Neural cell (in vitro differentiated cells): ENCODE results near the gene NUBPL. TPM values are rescaled to one million over a fixed set of nuclear protein-coding genes. Genes with fewer than 3 reads are reported as not detected.

ENCODE experiments used
- H2AFZ ChIP-seq: fragments of 200-600, 300-800 bp; sonication (generic), shearing (Covaris generic); 2 replicates; pipeline ENCODE4 v1.6.0; 2014; ENCODE audit warnings: low read depth, mild to moderate bottlenecking, antibody characterized with exemption, low read length, moderate library complexity
- H3F3A ChIP-seq: fragments of 200-600 bp; shearing (Covaris generic); 2 replicates; pipeline ENCODE4 v1.6.1; 2016; ENCODE audit warnings: mild to moderate bottlenecking, moderate library complexity, mixed read lengths, antibody characterized with exemption, low read length; ENCODE audit not compliant: insufficient read depth, poor library complexity, severe bottlenecking
- H3K27ac ChIP-seq: fragments of 200-600, 300-800 bp; sonication (generic), shearing (Covaris generic); 2 replicates; pipeline ENCODE4 v1.5.1; 2014; ENCODE audit warnings: mild to moderate bottlenecking, low read length, moderate library complexity
- H3K27me3 ChIP-seq: fragments of 300-800, 200-600 bp; sonication (generic), shearing (Covaris generic); 2 replicates; pipeline ENCODE4 v1.6.0; 2014; ENCODE audit warnings: mild to moderate bottlenecking, low read depth, low read length, moderate library complexity; ENCODE audit not compliant: insufficient read depth
- H3K36me3 ChIP-seq: fragments of 300-800, 200-600 bp; sonication (generic), shearing (Covaris generic); 2 replicates; pipeline ENCODE4 v1.5.1; 2014; ENCODE audit warnings: mild to moderate bottlenecking, antibody characterized with exemption, low read length, moderate library complexity; ENCODE audit not compliant: insufficient read depth
- H3K4me2 ChIP-seq: fragments of 300-800, 200-600 bp; sonication (generic), shearing (Covaris generic); 2 replicates; pipeline ENCODE4 v1.6.0; 2014; ENCODE audit warnings: mild to moderate bottlenecking, low read length
- H3K4me3 ChIP-seq: fragments of 300-800, 200-600 bp; sonication (generic), shearing (Covaris generic); 2 replicates; pipeline ENCODE4 v1.5.1; 2014; ENCODE audit warnings: mild to moderate bottlenecking, low read length, moderate library complexity
- H3K79me2 ChIP-seq: fragments of 200-600 bp; shearing (Covaris generic); replicated peaks from 2 replicates; pipeline ENCODE4 v1.6.0; 2014; ENCODE audit warnings: mild to moderate bottlenecking, low read length, moderate library complexity; ENCODE audit not compliant: insufficient read depth
- H3K9ac ChIP-seq: fragments of 300-800, 200-600 bp; sonication (generic), shearing (Covaris generic); 2 replicates; pipeline ENCODE4 v1.6.1; 2016; ENCODE audit warnings: mild to moderate bottlenecking, low read length, mixed read lengths
- H3K9me2 ChIP-seq: fragments of 200-600 bp; shearing (Covaris generic); 2 replicates; pipeline ENCODE4 v1.6.1; 2016; ENCODE audit warnings: mild to moderate bottlenecking, low read length, mixed read lengths; ENCODE audit not compliant: insufficient read depth
- H3K9me3 ChIP-seq: fragments of 200-600, 300-800 bp; sonication (generic), shearing (Covaris generic); 2 replicates; pipeline ENCODE4 v1.6.1; 2016; ENCODE audit warnings: mild to moderate bottlenecking, mixed run types, low read length, moderate library complexity, mixed read lengths
- H4K20me1 ChIP-seq: fragments of 200-600 bp; shearing (Covaris generic); 2 replicates; pipeline ENCODE4 v1.6.1; 2016; ENCODE audit warnings: mild to moderate bottlenecking, mixed run types; ENCODE audit not compliant: insufficient read depth
- EP300 ChIP-seq: fragments of 450-650 bp; conservative IDR thresholded peaks from 2 replicates; pipeline ENCODE4 v1.6.1; 2014; ENCODE audit warnings: antibody characterized with exemption, mild to moderate bottlenecking, moderate library complexity; ENCODE audit not compliant: poor library complexity, severe bottlenecking
- EZH2 ChIP-seq: fragments of 200-600, 300-800 bp; shearing (Covaris generic), sonication (generic); IDR thresholded peaks from 2 replicates; pipeline ENCODE4 v1.6.1; 2014; ENCODE audit warnings: antibody characterized with exemption, low read length, borderline replicate concordance, mild to moderate bottlenecking; ENCODE audit not compliant: insufficient read depth, poor library complexity, severe bottlenecking
- MXI1 ChIP-seq: fragments of 450-650 bp; conservative IDR thresholded peaks from 2 replicates; pipeline ENCODE4 v1.6.1; 2014; ENCODE audit warnings: antibody characterized with exemption, mild to moderate bottlenecking; ENCODE audit not compliant: poor library complexity, severe bottlenecking
- POLR2AphosphoS5 ChIP-seq: IDR thresholded peaks from 2 replicates; pipeline ENCODE4 v1.6.1; 2012
- RAD21 ChIP-seq: fragments of 450-650 bp; conservative IDR thresholded peaks from 2 replicates; pipeline ENCODE4 v1.6.1; 2014; ENCODE audit warnings: antibody characterized with exemption, mild to moderate bottlenecking, moderate library complexity
- REST ChIP-seq: IDR thresholded peaks from 2 replicates; pipeline ENCODE4 v1.6.1; 2012; ENCODE audit warnings: borderline replicate concordance
- SMC3 ChIP-seq: fragments of 450-650 bp; conservative IDR thresholded peaks from 2 replicates; pipeline ENCODE4 v1.6.1; 2014; ENCODE audit warnings: antibody characterized with exemption, mild to moderate bottlenecking, moderate library complexity; ENCODE audit not compliant: poor library complexity
- TAF1 ChIP-seq: IDR thresholded peaks from 2 replicates; pipeline ENCODE4 v1.6.1; 2012; ENCODE audit warnings: low read depth
- polyA plus RNA-seq: library from polyadenylated mRNA; depleted of rRNA; stranded (reverse); fragments of >200 nt; gene quantifications from 2 replicates; pipeline ENCODE4 v1.2.3, GENCODE V29; 2014
- TF ChIP-seq, protein P1 (sequence below): fragments of 450-650 bp; IDR thresholded peaks from 2 replicates; pipeline ENCODE4 v1.5.1; 2014; ENCODE audit warnings: antibody characterized with exemption, mild to moderate bottlenecking, moderate library complexity; ENCODE audit not compliant: poor library complexity, severe bottlenecking

NUBPL gene
- polyA plus RNA-seq, 1 donor from 2014 or later, result 3.1 TPM

- Histone ChIP-seq H3K4me2 (no peak overlapping the region), H3F3A (no peaks in the 10 kb centered on the region), H3K27ac (no peak overlapping the region), H3K4me3 (no peak overlapping the region), H3K9me3 (no peaks in the 10 kb centered on the region), H3K36me3 (no peaks in the 10 kb centered on the region), H3K9me2 (no peaks in the 10 kb centered on the region), H2AFZ (no peak overlapping the region), H4K20me1 (no peaks in the 10 kb centered on the region), H3K9ac (no peak overlapping the region), H3K79me2 (no peaks in the 10 kb centered on the region), H3K27me3 (no peaks in the 10 kb centered on the region)
- TF ChIP-seq TAF1 (no peak), POLR2AphosphoS5 (no peak), EZH2 (no peak), EP300 (no peak), REST (no peak), RAD21 (no peak), MXI1 (no peak), SMC3 (no peak)
- TF ChIP-seq, protein P1, sequence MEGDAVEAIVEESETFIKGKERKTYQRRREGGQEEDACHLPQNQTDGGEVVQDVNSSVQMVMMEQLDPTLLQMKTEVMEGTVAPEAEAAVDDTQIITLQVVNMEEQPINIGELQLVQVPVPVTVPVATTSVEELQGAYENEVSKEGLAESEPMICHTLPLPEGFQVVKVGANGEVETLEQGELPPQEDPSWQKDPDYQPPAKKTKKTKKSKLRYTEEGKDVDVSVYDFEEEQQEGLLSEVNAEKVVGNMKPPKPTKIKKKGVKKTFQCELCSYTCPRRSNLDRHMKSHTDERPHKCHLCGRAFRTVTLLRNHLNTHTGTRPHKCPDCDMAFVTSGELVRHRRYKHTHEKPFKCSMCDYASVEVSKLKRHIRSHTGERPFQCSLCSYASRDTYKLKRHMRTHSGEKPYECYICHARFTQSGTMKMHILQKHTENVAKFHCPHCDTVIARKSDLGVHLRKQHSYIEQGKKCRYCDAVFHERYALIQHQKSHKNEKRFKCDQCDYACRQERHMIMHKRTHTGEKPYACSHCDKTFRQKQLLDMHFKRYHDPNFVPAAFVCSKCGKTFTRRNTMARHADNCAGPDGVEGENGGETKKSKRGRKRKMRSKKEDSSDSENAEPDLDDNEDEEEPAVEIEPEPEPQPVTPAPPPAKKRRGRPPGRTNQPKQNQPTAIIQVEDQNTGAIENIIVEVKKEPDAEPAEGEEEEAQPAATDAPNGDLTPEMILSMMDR, result no peak
Measured at GRCh38 chr14:31550589-31550988, 10.6 kb upstream of the NUBPL start.

DNA sequence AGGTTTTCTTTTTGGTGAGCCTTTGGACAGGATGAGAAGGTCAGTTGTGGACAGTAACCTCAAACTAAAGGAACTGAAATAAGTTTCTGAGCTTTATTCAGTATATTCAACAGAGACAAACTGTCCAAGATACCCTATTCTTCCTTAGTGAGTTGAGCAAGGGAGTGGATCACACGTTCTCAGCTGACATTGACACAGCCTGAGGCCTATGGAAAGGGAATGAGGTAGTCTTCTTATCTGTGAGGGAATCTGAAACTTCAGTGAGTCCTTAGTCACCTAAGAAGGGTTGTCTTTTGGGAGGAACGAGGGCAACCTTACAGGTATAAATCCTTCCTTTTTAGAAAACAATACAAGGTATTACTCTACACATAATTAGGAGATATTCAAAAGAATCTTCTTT lies 5.0 kb upstream of the NUBPL start:
- H3K4me3 ChIP-seq, result no peak overlapping the region
- no peaks in the 10 kb centered on the region for H3K27me3 ChIP-seq
- H2AFZ ChIP-seq, result no peak overlapping the region
- TF ChIP-seq, protein P1, result no peak
- no peak for TF ChIP-seq TAF1
- no peak for TF ChIP-seq MXI1
- no peaks in the 10 kb centered on the region for H3F3A ChIP-seq
- no peak overlapping the region for H3K27ac ChIP-seq
- H3K36me3 ChIP-seq, result no peaks in the 10 kb centered on the region
- no peaks in the 10 kb centered on the region for H3K9me2 ChIP-seq
- no peak overlapping the region for H3K4me2 ChIP-seq
- H3K9ac ChIP-seq, result no peak overlapping the region
- no peaks in the 10 kb centered on the region for H4K20me1 ChIP-seq
- H3K9me3 ChIP-seq, result peaks cover 4% of the 10 kb centered on the region
- H3K79me2 ChIP-seq, result no peaks in the 10 kb centered on the region
